HG02938 (cell line): ENCODE measurements around the gene AQP12B.
"Not testable (repeated sequence)": the region's sequence is repeated elsewhere in the genome, so short reads cannot be mapped to it uniquely, and the experiment has no call there.

Experiments
- ATAC-seq: cut with Tn5 transposase; IDR thresholded peaks from one replicate; pipeline ENCODE4 v1.9.1; 2021; ENCODE audit warnings: mild to moderate bottlenecking, moderate library complexity; ENCODE audit not compliant: unreplicated experiment

AQP12B gene

GRCh38 chr2:240685771-240686371, 3.2 kb upstream of the AQP12B start:
- no peak for ATAC-seq

GRCh38 chr2:240683980-240684728, 1.5 kb upstream of the AQP12B start:
- ATAC-seq, result not testable (repeated sequence)

- ATAC-seq, result not testable (repeated sequence)
Observed at GRCh38 chr2:240683329-240683979, 769 bp upstream of the AQP12B start.

GRCh38 chr2:240680185-240680584, 2.5 kb downstream of the AQP12B start:
- not testable (repeated sequence) for ATAC-seq

- ATAC-seq, result not testable (repeated sequence)
Observed at GRCh38 chr2:240678909-240679308, 3.8 kb downstream of the AQP12B start.

- not testable (repeated sequence) for ATAC-seq
Observed at GRCh38 chr2:240678043-240678442, 4.6 kb downstream of the AQP12B start.

GRCh38 chr2:240675345-240675744, 7.3 kb downstream of the AQP12B start:
- ATAC-seq, result not testable (repeated sequence)

- ATAC-seq, result not testable (repeated sequence)
Observed at GRCh38 chr2:240674461-240675184, 8.1 kb downstream of the AQP12B start.

- ATAC-seq, result no peak
Observed at GRCh38 chr2:240672701-240673190, 9.9 kb downstream of the AQP12B start.

- no peak for ATAC-seq
Observed at GRCh38 chr2:240672076-240672700, 10.5 kb downstream of the AQP12B start.

GRCh38 chr2:240670950-240671349, 11.7 kb downstream of the AQP12B start:
- ATAC-seq, result no peak

GRCh38 chr2:240670402-240670801, 12.3 kb downstream of the AQP12B start:
- no peak for ATAC-seq

GRCh38 chr2:240664622-240665021, 18.1 kb downstream of the AQP12B start:
- no peak for ATAC-seq

- ATAC-seq, result no peak
Observed at GRCh38 chr2:240663546-240664190, 19.0 kb downstream of the AQP12B start.

GRCh38 chr2:240662681-240663080, 20.0 kb downstream of the AQP12B start:
- ATAC-seq, result no peak

GRCh38 chr2:240659883-240660282, 22.8 kb downstream of the AQP12B start:
- not testable (repeated sequence) for ATAC-seq

- no peak for ATAC-seq
Observed at GRCh38 chr2:240655931-240656886, 26.5 kb downstream of the AQP12B start.

GRCh38 chr2:240651185-240651584, 31.5 kb downstream of the AQP12B start:
- ATAC-seq, result no peak
